GM19372 (cell line): ENCODE results near the gene SMAD6.

Source experiments
- ATAC-seq: cut with Tn5 transposase; IDR thresholded peaks from one replicate; pipeline ENCODE4 v1.9.1; 2021; ENCODE audit warnings: mild to moderate bottlenecking, low read depth, moderate library complexity; ENCODE audit not compliant: unreplicated experiment

SMAD6 gene

GRCh38 chr15:66737243-66738010 is 35.4 kb downstream of the SMAD6 start:
- ATAC-seq, result no peak

- ATAC-seq, result no peak
Measured at GRCh38 chr15:66738116-66738515, 36.1 kb downstream of the SMAD6 start.

GRCh38 chr15:66738595-66738994 is 36.6 kb downstream of the SMAD6 start:
- no peak for ATAC-seq

- no peak for ATAC-seq
Measured at GRCh38 chr15:66739287-66739686, 37.3 kb downstream of the SMAD6 start.

GRCh38 chr15:66740802-66741201 is 38.8 kb downstream of the SMAD6 start:
- ATAC-seq, result no peak

GRCh38 chr15:66741646-66742045 is 39.6 kb downstream of the SMAD6 start:
- no peak for ATAC-seq

- no peak for ATAC-seq
Measured at GRCh38 chr15:66742286-66742685, 40.2 kb downstream of the SMAD6 start.

GRCh38 chr15:66743204-66743603 is 41.2 kb downstream of the SMAD6 start:
- no peak for ATAC-seq

GRCh38 chr15:66743703-66744536 is 41.9 kb downstream of the SMAD6 start:
- ATAC-seq, result no peak

- no peak for ATAC-seq
Measured at GRCh38 chr15:66744610-66745279, 42.7 kb downstream of the SMAD6 start.

GRCh38 chr15:66745530-66746230 is 43.6 kb downstream of the SMAD6 start:
- ATAC-seq, result no peak

- ATAC-seq, result no peak
Measured at GRCh38 chr15:66746231-66746605, 44.2 kb downstream of the SMAD6 start.

GRCh38 chr15:66747223-66747622 is 45.2 kb downstream of the SMAD6 start:
- no peak for ATAC-seq

GRCh38 chr15:66747886-66748707 is 46.1 kb downstream of the SMAD6 start:
- ATAC-seq, result no peak

GRCh38 chr15:66748708-66749035 is 46.6 kb downstream of the SMAD6 start:
- ATAC-seq, result no peak

GRCh38 chr15:66749841-66750575 is 48.0 kb downstream of the SMAD6 start:
- no peak for ATAC-seq

GRCh38 chr15:66750609-66751008 is 48.6 kb downstream of the SMAD6 start:
- ATAC-seq, result no peak

- no peak for ATAC-seq
Measured at GRCh38 chr15:66751579-66751978, 49.5 kb downstream of the SMAD6 start.

- ATAC-seq, result no peak
Measured at GRCh38 chr15:66752078-66752477, 50.0 kb downstream of the SMAD6 start.
